ENCODE results near the gene RPS6KA1. TPM values are rescaled to one million over a fixed set of nuclear protein-coding genes. Genes with fewer than 3 reads are reported as not detected.

The RPS6KA1 gene
- total RNA-seq: 2.2 and 2.4 TPM in 2 replicates

GRCh38 chr1:26529655-26530409 lies at the start of gene RPS6KA1:
Gene RPS6KA1, plus strand, starts transcription at chr1:26529761. Its CDS starts 160 bp downstream, at chr1:26529921.
- peak within 1 kb of the TSS; percentile 84 for H3K4me2 ChIP-seq (ENCODE audit: insufficient read depth, low read length)
- no peaks in the 10 kb centered on the region for H3K27me3 ChIP-seq (ENCODE audit: insufficient read depth, low read length)
- no peak for TF ChIP-seq CTCF (IDR thresholded peaks at IDR 0.05; ENCODE audit: extremely low read depth, low read depth, low read length)
- H3K4me3 ChIP-seq (ENCODE audit: insufficient read depth, low read length): peak within 1 kb of the TSS; percentile 71
- peak; percentile 98 for DNase-seq (ENCODE audit: insufficient read length, low spot score, missing footprints)
- H2AFZ ChIP-seq (ENCODE audit: low read length): peak within 1 kb of the TSS; percentile 87
- peaks cover 11% of the 10 kb centered on the region for H3K4me1 ChIP-seq (ENCODE audit: insufficient read depth, low read length)
- no peaks in the 10 kb centered on the region for H3K9me3 ChIP-seq (ENCODE audit: low read depth, low read length)
- H3K79me2 ChIP-seq (ENCODE audit: insufficient read depth, low read length): no peaks in the 10 kb centered on the region
- H4K20me1 ChIP-seq (ENCODE audit: insufficient read depth, low read length): no peaks in the 10 kb centered on the region
- no peaks in the 10 kb centered on the region for H3K36me3 ChIP-seq (ENCODE audit: insufficient read depth, low read length)
- H3K27ac ChIP-seq (ENCODE audit: low read depth, low read length): no peak within 1 kb of the TSS

GRCh38 chr1:26482921-26483320 lies 46.6 kb upstream of the RPS6KA1 start:
- H3K79me2 ChIP-seq (ENCODE audit: insufficient read depth, low read length): no peaks in the 10 kb centered on the region
- no peak overlapping the region for H3K4me2 ChIP-seq (ENCODE audit: insufficient read depth, low read length)
- H3K27ac ChIP-seq (ENCODE audit: low read depth, low read length): no peak overlapping the region
- H3K36me3 ChIP-seq (ENCODE audit: insufficient read depth, low read length): peaks cover 6% of the 10 kb centered on the region
- no peaks in the 10 kb centered on the region for H3K27me3 ChIP-seq (ENCODE audit: insufficient read depth, low read length)
- peak; percentile 36 for DNase-seq (ENCODE audit: insufficient read length, low spot score, missing footprints)
- H3K9me3 ChIP-seq (ENCODE audit: low read depth, low read length): no peaks in the 10 kb centered on the region
- H2AFZ ChIP-seq (ENCODE audit: low read length): no peak overlapping the region
- H3K4me1 ChIP-seq (ENCODE audit: insufficient read depth, low read length): peaks cover 16% of the 10 kb centered on the region
- TF ChIP-seq CTCF (IDR thresholded peaks at IDR 0.05; ENCODE audit: extremely low read depth, low read depth, low read length): no peak
- H4K20me1 ChIP-seq (ENCODE audit: insufficient read depth, low read length): no peaks in the 10 kb centered on the region
- no peak overlapping the region for H3K4me3 ChIP-seq (ENCODE audit: insufficient read depth, low read length)

- H3K9me3 ChIP-seq (ENCODE audit: low read depth, low read length): no peaks in the 10 kb centered on the region
- DNase-seq (ENCODE audit: insufficient read length, low spot score, missing footprints): no peak
- H3K4me1 ChIP-seq (ENCODE audit: insufficient read depth, low read length): peaks cover 16% of the 10 kb centered on the region
- no peaks in the 10 kb centered on the region for H3K27me3 ChIP-seq (ENCODE audit: insufficient read depth, low read length)
- H3K4me3 ChIP-seq (ENCODE audit: insufficient read depth, low read length): no peak overlapping the region
- H3K4me2 ChIP-seq (ENCODE audit: insufficient read depth, low read length): no peak overlapping the region
- H2AFZ ChIP-seq (ENCODE audit: low read length): no peak overlapping the region
- H3K36me3 ChIP-seq (ENCODE audit: insufficient read depth, low read length): peaks cover 3% of the 10 kb centered on the region
- no peak overlapping the region for H3K27ac ChIP-seq (ENCODE audit: low read depth, low read length)
- H3K79me2 ChIP-seq (ENCODE audit: insufficient read depth, low read length): no peaks in the 10 kb centered on the region
- H4K20me1 ChIP-seq (ENCODE audit: insufficient read depth, low read length): no peaks in the 10 kb centered on the region
- no peak for TF ChIP-seq CTCF (IDR thresholded peaks at IDR 0.05; ENCODE audit: extremely low read depth, low read depth, low read length)
These were observed 45.6 kb upstream of the RPS6KA1 start for GRCh38 chr1:26483980-26484379.

GRCh38 chr1:26490155-26490554 lies 39.4 kb upstream of the RPS6KA1 start:
- no peaks in the 10 kb centered on the region for H3K79me2 ChIP-seq (ENCODE audit: insufficient read depth, low read length)
- H4K20me1 ChIP-seq (ENCODE audit: insufficient read depth, low read length): no peaks in the 10 kb centered on the region
- H3K27ac ChIP-seq (ENCODE audit: low read depth, low read length): no peak overlapping the region
- H3K36me3 ChIP-seq (ENCODE audit: insufficient read depth, low read length): no peaks in the 10 kb centered on the region
- no peaks in the 10 kb centered on the region for H3K4me1 ChIP-seq (ENCODE audit: insufficient read depth, low read length)
- H2AFZ ChIP-seq (ENCODE audit: low read length): no peak overlapping the region
- DNase-seq (ENCODE audit: insufficient read length, low spot score, missing footprints): no peak
- H3K9me3 ChIP-seq (ENCODE audit: low read depth, low read length): no peaks in the 10 kb centered on the region
- H3K4me2 ChIP-seq (ENCODE audit: insufficient read depth, low read length): no peak overlapping the region
- no peak for TF ChIP-seq CTCF (IDR thresholded peaks at IDR 0.05; ENCODE audit: extremely low read depth, low read depth, low read length)
- no peaks in the 10 kb centered on the region for H3K27me3 ChIP-seq (ENCODE audit: insufficient read depth, low read length)
- no peak overlapping the region for H3K4me3 ChIP-seq (ENCODE audit: insufficient read depth, low read length)

Measured in osteoblast (primary cell).